Esophagus squamous epithelium (tissue), 4 donors: Measurements from ENCODE around the gene LTBP1.

Experiments used
- CTCF ChIP-seq, 6 experiments: fragments of 450-650 bp in 4 of 6; fragments of 200-600 bp in 2 of 6; sonication (generic) in 2 of 6; IDR thresholded peaks; one replicate each; pipeline ENCODE4 v1.5.1; 2016 to 2019; ENCODE audit warnings: antibody characterized with exemption in 6 of 6, mild to moderate bottlenecking in 4 of 6, moderate library complexity in 4 of 6
- POLR2A ChIP-seq, 4 donors: fragments of 450-650 bp; IDR thresholded peaks; one replicate each; pipeline ENCODE4 v1.6.1; 2017; ENCODE audit warnings: antibody characterized with exemption in 4 of 4, mild to moderate bottlenecking in 4 of 4, moderate library complexity in 3 of 4

DNA sequence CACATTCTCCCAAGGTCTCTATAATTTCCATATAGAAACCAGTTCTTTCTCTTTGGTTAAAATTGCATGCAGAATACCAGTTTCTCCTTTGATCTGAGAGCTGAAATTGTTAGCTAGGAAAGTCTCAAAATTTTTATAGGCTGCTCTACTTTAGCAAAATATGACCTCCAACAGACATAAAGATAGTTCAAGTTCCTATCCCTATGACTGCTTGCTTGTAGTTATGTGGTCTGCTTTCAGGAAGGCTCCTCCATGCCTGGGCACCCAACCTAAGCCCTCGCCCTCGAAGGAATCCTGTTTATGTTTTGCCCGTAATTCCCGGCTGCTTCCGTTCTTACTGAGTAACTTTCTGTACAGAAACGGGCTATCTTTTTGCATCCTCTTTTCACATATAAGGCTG, 28.0 kb upstream of the LTBP1 start:
- no peak for TF ChIP-seq CTCF (IDR thresholded peaks at IDR 0.05)
- TF ChIP-seq POLR2A (IDR thresholded peaks at IDR 0.05) = no peak
